ENCODE measurements around the gene SINHCAF. TPM values are rescaled to one million over a fixed set of nuclear protein-coding genes. Genes with fewer than 3 reads are reported as not detected.
"Not testable (repeated sequence)": the region's sequence is repeated elsewhere in the genome, so short reads cannot be mapped to it uniquely, and the experiment has no call there.

SINHCAF gene
- total and polyA plus RNA-seq, 5 donors = 9.1 to 15.2 (median 13.3) TPM

DNA sequence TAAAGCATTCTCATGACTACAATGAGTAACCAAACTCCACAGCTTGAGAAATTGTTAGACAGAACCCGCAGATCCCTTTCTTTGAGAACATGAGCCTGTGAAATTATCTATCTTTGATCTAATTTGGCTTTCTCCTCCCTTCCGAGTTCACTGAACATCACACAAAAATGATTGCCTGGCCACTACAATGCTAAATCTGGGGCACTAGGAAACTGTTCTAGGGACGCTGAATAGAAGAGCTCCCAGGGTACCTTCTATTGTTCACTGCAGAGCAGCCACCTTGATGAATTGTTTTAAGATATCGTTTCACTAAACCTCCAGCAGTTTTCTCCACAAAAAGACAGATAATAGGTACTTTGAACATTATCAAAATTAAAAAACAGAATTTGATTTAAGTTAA lies 47.5 kb downstream of the SINHCAF start:
- no peaks in the 10 kb centered on the region for H3K27me3 ChIP-seq (ENCODE audit: control insufficient read depth, insufficient read depth)
- 83% methylated on average over 4 of the region's 4 CpGs for WGBS
- no peak overlapping the region for H3K4me3 ChIP-seq (ENCODE audit: low read length)
- DNase-seq (no peak), ATAC-seq (no peak)
- H3K27ac ChIP-seq (ENCODE audit: low read length) = no peak overlapping the region
- H3K4me1 ChIP-seq (ENCODE audit: control insufficient read depth, insufficient read depth, low read length) = no peaks in the 10 kb centered on the region
- no peaks in the 10 kb centered on the region for H3K9me3 ChIP-seq (ENCODE audit: control insufficient read depth, low read length)
- intact Hi-C loops (cut with DNase I) = loop anchor here in 1 of 4 donors (10.0 kb wide), 1 partner anchor 424 kb away; no protein-coding TSS in a partner anchor

- DNase-seq = no peak
- 92% methylated on average over 2 of the region's 2 CpGs for WGBS
- Histone ChIP-seq H3K4me3 (ENCODE audit: low read length) (no peak overlapping the region), H3K27ac (ENCODE audit: low read length) (no peak overlapping the region), H3K27me3 (ENCODE audit: control insufficient read depth, insufficient read depth) (no peaks in the 10 kb centered on the region), H3K4me1 (ENCODE audit: control insufficient read depth, insufficient read depth, low read length) (no peaks in the 10 kb centered on the region), H3K9me3 (ENCODE audit: control insufficient read depth, low read length) (no peaks in the 10 kb centered on the region)
- ATAC-seq = no peak
- intact Hi-C loops (cut with DNase I) = loop anchor here in 1 of 4 donors (10.0 kb wide), 1 partner anchor 422 kb away; no protein-coding TSS in a partner anchor
These were observed 48.9 kb downstream of the SINHCAF start for GRCh38 chr12:31277081-31277480.

- no peak overlapping the region for H3K27ac ChIP-seq (ENCODE audit: low read length)
- intact Hi-C loops (cut with DNase I) = loop anchor here in 1 of 4 donors (10.0 kb wide), 1 partner anchor 421 kb away; no protein-coding TSS in a partner anchor
- no peaks in the 10 kb centered on the region for H3K27me3 ChIP-seq (ENCODE audit: control insufficient read depth, insufficient read depth)
- H3K9me3 ChIP-seq (ENCODE audit: control insufficient read depth, low read length) = no peaks in the 10 kb centered on the region
- 96% methylated on average over 2 of the region's 2 CpGs for WGBS
- H3K4me3 ChIP-seq (ENCODE audit: low read length) = no peak overlapping the region
- no peak for DNase-seq
- no peak for ATAC-seq
- no peaks in the 10 kb centered on the region for H3K4me1 ChIP-seq (ENCODE audit: control insufficient read depth, insufficient read depth, low read length)
These were observed 50.5 kb downstream of the SINHCAF start for GRCh38 chr12:31275491-31275890.

DNA sequence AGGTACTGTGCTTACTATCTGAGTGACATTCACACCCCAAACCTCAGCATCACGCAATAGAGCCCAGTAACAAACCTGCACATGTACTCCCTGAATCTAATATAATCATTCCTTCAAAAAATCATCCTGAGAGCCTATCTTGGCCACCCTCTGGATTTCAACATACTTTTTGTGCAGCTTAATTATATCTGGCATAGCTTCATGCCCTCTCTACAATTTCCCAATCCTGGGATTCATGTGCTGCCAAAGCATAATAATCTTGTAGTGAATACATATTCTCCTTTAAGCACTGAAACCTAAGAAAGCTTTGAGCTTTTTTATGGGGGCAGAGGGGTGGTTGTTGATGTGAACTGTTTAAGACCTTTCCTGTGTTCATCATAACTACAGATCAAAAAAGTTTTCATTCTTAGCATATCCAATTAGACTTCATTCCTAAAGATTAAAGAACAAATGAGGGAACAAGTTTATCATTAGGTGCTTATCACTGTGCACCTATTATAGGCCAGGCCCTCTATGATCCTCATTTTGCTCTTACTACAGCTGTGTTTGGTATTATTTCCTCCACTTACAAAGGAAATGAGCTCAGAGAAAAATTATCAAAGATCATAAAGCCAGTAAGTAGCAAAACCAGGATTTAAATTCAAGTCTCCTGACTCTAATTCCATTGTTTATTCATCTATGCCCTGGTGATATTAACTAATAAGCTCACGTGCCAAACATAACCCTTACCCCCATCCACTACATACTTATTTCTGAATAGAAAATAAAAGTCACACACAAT lies 51.2 kb downstream of the SINHCAF start:
- DNase-seq (no peak), ATAC-seq (no peak)
- 85% methylated on average over 2 of the region's 2 CpGs for WGBS
- Histone ChIP-seq H3K27me3 (ENCODE audit: control insufficient read depth, insufficient read depth) (no peaks in the 10 kb centered on the region), H3K4me3 (ENCODE audit: low read length) (no peak overlapping the region), H3K27ac (ENCODE audit: low read length) (no peak overlapping the region), H3K4me1 (ENCODE audit: control insufficient read depth, insufficient read depth, low read length) (no peaks in the 10 kb centered on the region), H3K9me3 (ENCODE audit: control insufficient read depth, low read length) (no peaks in the 10 kb centered on the region)
- intact Hi-C loops (cut with DNase I) = loop anchor here in 2 of 4 donors (5.0 to 10.0 kb wide), 2 partner anchors 420 to 427 kb away; no protein-coding TSS in a partner anchor

DNA sequence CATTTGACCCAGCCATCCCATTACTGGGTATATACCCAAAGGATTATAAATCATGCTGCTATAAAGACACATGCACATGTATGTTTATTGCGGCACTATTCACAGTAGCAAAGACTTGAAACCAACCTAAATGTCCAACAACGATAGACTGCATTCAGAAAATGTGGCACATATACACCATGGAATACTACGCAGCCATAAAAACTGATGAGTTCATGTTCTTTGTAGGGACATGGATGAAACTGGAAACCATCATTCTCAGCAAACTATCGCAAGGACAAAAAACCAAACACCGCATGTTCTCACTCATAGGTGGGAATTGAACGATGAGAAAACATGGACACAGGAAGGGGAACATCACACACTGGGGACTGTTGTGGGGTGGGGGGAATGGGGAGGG lies 52.2 kb downstream of the SINHCAF start:
- not testable (repeated sequence) for H3K9me3 ChIP-seq (ENCODE audit: control insufficient read depth, low read length); H3K4me1 ChIP-seq (ENCODE audit: control insufficient read depth, insufficient read depth, low read length); ATAC-seq; H3K27me3 ChIP-seq (ENCODE audit: control insufficient read depth, insufficient read depth); DNase-seq; H3K4me3 ChIP-seq (ENCODE audit: low read length); H3K27ac ChIP-seq (ENCODE audit: low read length)
- WGBS = 98% methylated on average over 6 of the region's 6 CpGs
- intact Hi-C loops (cut with DNase I) = loop anchor here in 2 of 4 donors (5.0 to 10.0 kb wide), 2 partner anchors 419 to 426 kb away; no protein-coding TSS in a partner anchor

- Histone ChIP-seq H3K27ac (ENCODE audit: low read length) (no peak overlapping the region), H3K9me3 (ENCODE audit: control insufficient read depth, low read length) (no peaks in the 10 kb centered on the region), H3K27me3 (ENCODE audit: control insufficient read depth, insufficient read depth) (no peaks in the 10 kb centered on the region), H3K4me3 (ENCODE audit: low read length) (no peak overlapping the region), H3K4me1 (ENCODE audit: control insufficient read depth, insufficient read depth, low read length) (no peaks in the 10 kb centered on the region)
- intact Hi-C loops (cut with DNase I) = loop anchor here in 2 of 4 donors (5.0 to 10.0 kb wide), 2 partner anchors 418 to 425 kb away; no protein-coding TSS in a partner anchor
- ATAC-seq (no peak), DNase-seq (no peak)
- WGBS = 90% methylated on average over 4 of the region's 4 CpGs
These were observed 53.2 kb downstream of the SINHCAF start for GRCh38 chr12:31272607-31273225.

DNA sequence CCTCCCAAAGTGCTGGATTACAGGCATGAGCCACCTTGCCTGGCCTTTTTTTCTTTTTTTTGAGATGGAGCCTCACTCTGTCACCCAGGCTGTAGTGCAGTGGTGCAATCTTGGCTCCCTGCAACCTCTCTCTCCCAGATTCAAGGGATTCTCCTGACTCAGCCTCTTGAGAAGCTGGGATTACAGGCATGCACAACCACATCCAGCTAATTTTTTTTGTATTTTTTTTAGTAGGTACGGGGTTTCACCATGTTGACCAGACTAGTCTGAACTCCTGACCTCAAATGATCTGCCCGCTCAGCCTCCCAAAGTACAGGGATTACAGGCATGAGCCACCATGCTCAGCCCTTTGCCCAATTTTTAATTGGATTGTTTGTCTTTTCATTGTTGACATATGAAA lies 58.0 kb downstream of the SINHCAF start:
- Histone ChIP-seq H3K4me3 (ENCODE audit: low read length) (no peak overlapping the region), H3K27ac (ENCODE audit: low read length) (no peak overlapping the region), H3K4me1 (ENCODE audit: control insufficient read depth, insufficient read depth, low read length) (no peaks in the 10 kb centered on the region), H3K27me3 (ENCODE audit: control insufficient read depth, insufficient read depth) (no peaks in the 10 kb centered on the region), H3K9me3 (ENCODE audit: control insufficient read depth, low read length) (no peaks in the 10 kb centered on the region)
- DNase-seq (no peak), ATAC-seq (no peak)
- 98% methylated on average over 2 of the region's 2 CpGs for WGBS
- intact Hi-C loops (cut with DNase I) = loop anchor here in 1 of 4 donors (10.0 kb wide), 1 partner anchor 423 kb away; no protein-coding TSS in a partner anchor

GRCh38 chr12:31265722-31266121 lies 60.2 kb downstream of the SINHCAF start:
- DNase-seq (no peak), ATAC-seq (no peak)
- no peak overlapping the region for H3K27ac ChIP-seq (ENCODE audit: low read length)
- H3K4me3 ChIP-seq (ENCODE audit: low read length) = no peak overlapping the region
- intact Hi-C loops (cut with DNase I) = loop anchor here in 1 of 4 donors (10.0 kb wide), 1 partner anchor 421 kb away; no protein-coding TSS in a partner anchor
- H3K4me1 ChIP-seq (ENCODE audit: control insufficient read depth, insufficient read depth, low read length) = no peaks in the 10 kb centered on the region
- no peaks in the 10 kb centered on the region for H3K27me3 ChIP-seq (ENCODE audit: control insufficient read depth, insufficient read depth)
- H3K9me3 ChIP-seq (ENCODE audit: control insufficient read depth, low read length) = no peaks in the 10 kb centered on the region
- WGBS = 54% methylated on average over 11 of the region's 11 CpGs

GRCh38 chr12:31263661-31264060 lies 62.3 kb downstream of the SINHCAF start:
- ATAC-seq = no peak
- Histone ChIP-seq H3K27me3 (ENCODE audit: control insufficient read depth, insufficient read depth) (no peaks in the 10 kb centered on the region), H3K4me3 (ENCODE audit: low read length) (no peak overlapping the region), H3K9me3 (ENCODE audit: control insufficient read depth, low read length) (no peaks in the 10 kb centered on the region), H3K4me1 (ENCODE audit: control insufficient read depth, insufficient read depth, low read length) (no peaks in the 10 kb centered on the region), H3K27ac (ENCODE audit: low read length) (no peak overlapping the region)
- DNase-seq = no peak
- intact Hi-C loops (cut with DNase I) = loop anchor here in 1 of 4 donors (10.0 kb wide), 1 partner anchor 419 kb away; no protein-coding TSS in a partner anchor
- WGBS = 90% methylated on average over 3 of the region's 3 CpGs

GRCh38 chr12:31261744-31262143 lies 64.2 kb downstream of the SINHCAF start:
- no peak for ATAC-seq

DNA sequence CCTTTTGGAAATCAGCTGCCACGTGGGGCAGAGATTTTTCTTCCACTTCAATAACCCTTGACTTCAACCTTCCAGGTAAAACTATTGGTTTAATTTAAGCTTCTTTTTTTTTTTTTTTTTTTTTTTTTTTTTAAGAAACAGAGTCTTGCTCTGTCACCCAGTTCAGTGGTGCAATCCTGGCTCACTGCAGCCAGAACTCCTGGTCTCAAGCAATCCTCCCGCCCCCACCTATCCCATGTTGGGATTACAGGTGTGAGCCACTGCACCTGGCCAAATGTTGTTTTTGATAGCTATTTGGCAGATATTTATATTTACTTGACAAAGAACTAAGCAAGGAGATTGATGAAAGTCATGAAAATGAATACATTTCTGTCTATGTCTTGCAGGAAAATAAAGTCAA lies 65.1 kb downstream of the SINHCAF start:
- no peaks in the 10 kb centered on the region for H3K9me3 ChIP-seq (ENCODE audit: control insufficient read depth, low read length)
- no peak for DNase-seq
- no peaks in the 10 kb centered on the region for H3K4me1 ChIP-seq (ENCODE audit: control insufficient read depth, insufficient read depth, low read length)
- no peak for ATAC-seq
- intact Hi-C loops (cut with DNase I) = loop anchor here in 1 of 4 donors (10.0 kb wide), 1 partner anchor 416 kb away; no protein-coding TSS in a partner anchor
- H3K27me3 ChIP-seq (ENCODE audit: control insufficient read depth, insufficient read depth) = no peaks in the 10 kb centered on the region
- no peak overlapping the region for H3K4me3 ChIP-seq (ENCODE audit: low read length)
- no peak overlapping the region for H3K27ac ChIP-seq (ENCODE audit: low read length)
- 81% methylated on average over 2 of the region's 2 CpGs for WGBS

More at GRCh38 chr12:31261744-31262143, 64.2 kb downstream of the SINHCAF start:
- Histone ChIP-seq H3K9me3 (ENCODE audit: control insufficient read depth, low read length) (no peaks in the 10 kb centered on the region), H3K27me3 (ENCODE audit: control insufficient read depth, insufficient read depth) (no peaks in the 10 kb centered on the region), H3K4me3 (ENCODE audit: low read length) (no peak overlapping the region), H3K4me1 (ENCODE audit: control insufficient read depth, insufficient read depth, low read length) (no peaks in the 10 kb centered on the region), H3K27ac (ENCODE audit: low read length) (no peak overlapping the region)
- no peak for DNase-seq
- WGBS = 96% methylated on average over 2 of the region's 2 CpGs
- intact Hi-C loops (cut with DNase I) = loop anchor here in 1 of 4 donors (10.0 kb wide), 1 partner anchor 417 kb away; no protein-coding TSS in a partner anchor
